CD8-positive, alpha-beta memory T cell (primary cell): ENCODE results near the gene BMPR1B. TPM values are rescaled to one million over a fixed set of nuclear protein-coding genes. Genes with fewer than 3 reads are reported as not detected.

Source experiments
- CTCF ChIA-PET: fragments of 350-600 bp; sonication (Branson Sonifier 250); formaldehyde crosslinking; loops from one replicate; lab custom pipeline; 2021; ENCODE audit warnings: antibody characterized with exemption; lab: Charles Lee
- POLR2A ChIA-PET: fragments of 350-600 bp; sonication (Branson Sonifier 250); formaldehyde crosslinking; loops from one replicate; lab custom pipeline; 2021; ENCODE audit warnings: antibody characterized with exemption; lab: Charles Lee
- DNase-seq, 5 donors: peaks; one replicate each; pipeline versions ENCODE4 v3.0.0 to v3.0.0-alpha.2; 2020 to 2022; ENCODE audit warnings: mixed read lengths in 1 of 5
- H3K27ac ChIP-seq: one replicate; pipeline ENCODE4 v1.7.0; 2013; ENCODE audit warnings: low read depth, mild to moderate bottlenecking, low read length, moderate library complexity
- H3K27me3 ChIP-seq: 2 replicates; pipeline ENCODE4 v1.7.0; 2013; ENCODE audit warnings: low read length, mild to moderate bottlenecking; ENCODE audit not compliant: insufficient read depth, poor library complexity, severe bottlenecking
- H3K36me3 ChIP-seq: 2 replicates; pipeline ENCODE4 v1.7.0; 2013; ENCODE audit warnings: mild to moderate bottlenecking, low read length, moderate library complexity; ENCODE audit not compliant: insufficient read depth
- H3K4me1 ChIP-seq: 2 replicates; pipeline ENCODE4 v1.7.0; 2013; ENCODE audit warnings: mild to moderate bottlenecking, low read length, moderate library complexity; ENCODE audit not compliant: insufficient read depth
- H3K4me3 ChIP-seq: 2 replicates; pipeline ENCODE4 v1.7.0; 2013; ENCODE audit warnings: mild to moderate bottlenecking, low read length
- H3K9me3 ChIP-seq: 2 replicates; pipeline ENCODE4 v1.7.0; 2013; ENCODE audit warnings: mild to moderate bottlenecking, low read length
- H3K27ac Mint-ChIP-seq, 8 donors: one replicate each; pipeline ENCODE4 v1.8.0; 2020 to 2021; ENCODE audit warnings: mixed read lengths in 8 of 8, mild to moderate bottlenecking in 6 of 8, inconsistent platforms in 3 of 8, moderate library complexity in 3 of 8
- H3K27me3 Mint-ChIP-seq, 2 donors: one replicate each; pipeline ENCODE4 v1.8.0; 2020 to 2021; ENCODE audit warnings: mixed read lengths in 2 of 2, mild to moderate bottlenecking in 1 of 2, moderate library complexity in 1 of 2
- H3K36me3 Mint-ChIP-seq, 3 donors: one replicate each; pipeline ENCODE4 v1.8.0; 2020 to 2021; ENCODE audit warnings: mixed read lengths in 3 of 3, inconsistent platforms in 1 of 3, mild to moderate bottlenecking in 1 of 3
- H3K4me1 Mint-ChIP-seq, 3 donors: one replicate each; pipeline ENCODE4 v1.8.0; 2020 to 2021; ENCODE audit warnings: mixed read lengths in 3 of 3, inconsistent platforms in 1 of 3, mild to moderate bottlenecking in 1 of 3
- H3K4me3 Mint-ChIP-seq, 7 donors: one replicate each; pipeline ENCODE4 v1.8.0; 2020 to 2021; ENCODE audit warnings: mixed read lengths in 7 of 7, mild to moderate bottlenecking in 6 of 7, moderate library complexity in 4 of 7, inconsistent platforms in 2 of 7
- H3K9me3 Mint-ChIP-seq, 5 donors: one replicate each; pipeline ENCODE4 v1.8.0; 2020 to 2022; ENCODE audit warnings: mixed read lengths in 5 of 5, mild to moderate bottlenecking in 3 of 5, moderate library complexity in 2 of 5, inconsistent platforms in 1 of 5
- polyA plus RNA-seq: library from polyadenylated mRNA; unstranded; fragments of 300-500 nt; fragmentation: Illumina TruSeq; gene quantifications from one replicate; pipeline ENCODE4 v1.2.3, GENCODE V29; 2021
- total RNA-seq, 2 experiments: library from RNA; stranded (reverse); gene quantifications; one replicate each; pipeline ENCODE4 v1.2.3, GENCODE V29; 2021

Gene BMPR1B
- total and polyA plus RNA-seq, 3 experiments from 2014 or later = 0.14 TPM; not detected in 2

- Mint-ChIP-seq H3K4me1 (peaks cover 7 to 14% (median 13%) of the 10 kb centered on the region in 3 donors), H3K36me3 (no peaks in the 10 kb centered on the region), H3K27me3 (no peaks in the 10 kb centered on the region), H3K9me3 (no peaks in the 10 kb centered on the region), H3K27ac (no peak overlapping the region), H3K4me3 (no peak overlapping the region)
- H3K27me3 ChIP-seq = no peaks in the 10 kb centered on the region
- DNase-seq = no peak
- H3K27ac ChIP-seq = no peak overlapping the region
- H3K4me1 ChIP-seq = peaks cover 14% of the 10 kb centered on the region
- POLR2A ChIA-PET = no interaction called here
- CTCF ChIA-PET = no interaction called here
- H3K4me3 ChIP-seq = no peak overlapping the region
- H3K36me3 ChIP-seq = no peaks in the 10 kb centered on the region
- no peaks in the 10 kb centered on the region for H3K9me3 ChIP-seq
Observed at GRCh38 chr4:95153182-95153581, 395.4 kb downstream of the BMPR1B start.

- H3K36me3 Mint-ChIP-seq = no peaks in the 10 kb centered on the region
- no peaks in the 10 kb centered on the region for H3K36me3 ChIP-seq
- no peaks in the 10 kb centered on the region for H3K9me3 Mint-ChIP-seq
- no peak overlapping the region for H3K4me3 ChIP-seq
- peak in 2 of 5 donors; percentile 33 to 53 for DNase-seq
- peaks cover 3 to 4% of the 10 kb centered on the region in 2 donors for H3K27me3 Mint-ChIP-seq
- H3K4me3 Mint-ChIP-seq = peak overlapping the region in 3 of 7 donors; percentile 1 to 24 (median 13)
- peaks cover 9 to 14% (median 13%) of the 10 kb centered on the region in 3 donors for H3K4me1 Mint-ChIP-seq
- no peak overlapping the region for H3K27ac ChIP-seq
- no peaks in the 10 kb centered on the region for H3K27me3 ChIP-seq
- H3K9me3 ChIP-seq = no peaks in the 10 kb centered on the region
- CTCF ChIA-PET = interaction anchor here (0.7 to 1.2 kb wide), 2 partner anchors 28 to 51 kb away, joined by 3 read pairs; no protein-coding TSS in a partner anchor
- POLR2A ChIA-PET = no interaction called here
- H3K4me1 ChIP-seq = peaks cover 14% of the 10 kb centered on the region
- peak overlapping the region in 5 of 8 donors; percentile 0 to 84 (median 50) for H3K27ac Mint-ChIP-seq
Observed at GRCh38 chr4:95155759-95156451, 398.1 kb downstream of the BMPR1B start.

- H3K4me1 Mint-ChIP-seq = peaks cover 9 to 14% (median 13%) of the 10 kb centered on the region in 3 donors
- peaks cover 3 to 8% of the 10 kb centered on the region in 2 donors for H3K27me3 Mint-ChIP-seq
- Histone ChIP-seq H3K27me3 (no peaks in the 10 kb centered on the region), H3K4me1 (peaks cover 14% of the 10 kb centered on the region), H3K27ac (no peak overlapping the region), H3K36me3 (no peaks in the 10 kb centered on the region), H3K9me3 (no peaks in the 10 kb centered on the region), H3K4me3 (no peak overlapping the region)
- peak overlapping the region in 1 of 7 donors; percentile 24 for H3K4me3 Mint-ChIP-seq
- no peaks in the 10 kb centered on the region for H3K9me3 Mint-ChIP-seq
- no peak for DNase-seq
- ChIA-PET POLR2A (no interaction called here), CTCF (interaction anchor here (0.7 to 1.2 kb wide), 2 partner anchors 28 to 51 kb away, joined by 3 read pairs; no protein-coding TSS in a partner anchor)
- no peaks in the 10 kb centered on the region for H3K36me3 Mint-ChIP-seq
- peak overlapping the region in 4 of 8 donors; percentile 0 to 77 (median 39) for H3K27ac Mint-ChIP-seq
Observed at GRCh38 chr4:95156452-95156765, 398.7 kb downstream of the BMPR1B start.

- H3K27me3 ChIP-seq = no peaks in the 10 kb centered on the region
- H3K27ac Mint-ChIP-seq = no peak overlapping the region
- no peaks in the 10 kb centered on the region for H3K9me3 Mint-ChIP-seq
- no peak for DNase-seq
- no peaks in the 10 kb centered on the region for H3K9me3 ChIP-seq
- ChIA-PET POLR2A (no interaction called here), CTCF (no interaction called here)
- H3K27me3 Mint-ChIP-seq = peaks cover 3 to 8% of the 10 kb centered on the region in 2 donors
- H3K36me3 Mint-ChIP-seq = no peaks in the 10 kb centered on the region
- peaks cover 14% of the 10 kb centered on the region for H3K4me1 ChIP-seq
- H3K36me3 ChIP-seq = no peaks in the 10 kb centered on the region
- no peak overlapping the region for H3K27ac ChIP-seq
- H3K4me3 Mint-ChIP-seq = no peak overlapping the region
- H3K4me3 ChIP-seq = no peak overlapping the region
- H3K4me1 Mint-ChIP-seq = peaks cover 9 to 14% (median 13%) of the 10 kb centered on the region in 3 donors
Observed at GRCh38 chr4:95157596-95157995, 399.8 kb downstream of the BMPR1B start.

GRCh38 chr4:95158045-95158444 lies 400.3 kb downstream of the BMPR1B start:
- H3K36me3 Mint-ChIP-seq = no peaks in the 10 kb centered on the region
- Histone ChIP-seq H3K36me3 (no peaks in the 10 kb centered on the region), H3K9me3 (no peaks in the 10 kb centered on the region), H3K4me3 (no peak overlapping the region), H3K4me1 (peaks cover 14% of the 10 kb centered on the region), H3K27me3 (no peaks in the 10 kb centered on the region), H3K27ac (no peak overlapping the region)
- H3K9me3 Mint-ChIP-seq = no peaks in the 10 kb centered on the region
- peaks cover 3 to 8% of the 10 kb centered on the region in 2 donors for H3K27me3 Mint-ChIP-seq
- no peak overlapping the region for H3K27ac Mint-ChIP-seq
- DNase-seq = no peak
- CTCF ChIA-PET = no interaction called here
- H3K4me1 Mint-ChIP-seq = peaks cover 9 to 14% (median 13%) of the 10 kb centered on the region in 3 donors
- no peak overlapping the region for H3K4me3 Mint-ChIP-seq
- POLR2A ChIA-PET = no interaction called here

- ChIA-PET CTCF (no interaction called here), POLR2A (no interaction called here)
- H3K9me3 Mint-ChIP-seq = no peaks in the 10 kb centered on the region
- Histone ChIP-seq H3K4me3 (no peak overlapping the region), H3K36me3 (no peaks in the 10 kb centered on the region), H3K27ac (no peak overlapping the region), H3K9me3 (no peaks in the 10 kb centered on the region), H3K27me3 (no peaks in the 10 kb centered on the region), H3K4me1 (peaks cover 14% of the 10 kb centered on the region)
- H3K27me3 Mint-ChIP-seq = peaks cover 5 to 8% of the 10 kb centered on the region in 2 donors
- H3K36me3 Mint-ChIP-seq = no peaks in the 10 kb centered on the region
- H3K4me1 Mint-ChIP-seq = peaks cover 9 to 14% (median 13%) of the 10 kb centered on the region in 3 donors
- no peak overlapping the region for H3K4me3 Mint-ChIP-seq
- H3K27ac Mint-ChIP-seq = no peak overlapping the region
- DNase-seq = no peak
Observed at GRCh38 chr4:95158626-95159025, 400.9 kb downstream of the BMPR1B start.

GRCh38 chr4:95159384-95159783 lies 401.6 kb downstream of the BMPR1B start:
- H3K4me1 Mint-ChIP-seq = peaks cover 9 to 14% (median 13%) of the 10 kb centered on the region in 3 donors
- Histone ChIP-seq H3K9me3 (no peaks in the 10 kb centered on the region), H3K27me3 (no peaks in the 10 kb centered on the region), H3K4me3 (no peak overlapping the region), H3K4me1 (peaks cover 14% of the 10 kb centered on the region), H3K36me3 (no peaks in the 10 kb centered on the region), H3K27ac (no peak overlapping the region)
- POLR2A ChIA-PET = no interaction called here
- no peak overlapping the region for H3K4me3 Mint-ChIP-seq
- CTCF ChIA-PET = no interaction called here
- H3K9me3 Mint-ChIP-seq = no peaks in the 10 kb centered on the region
- no peak for DNase-seq
- no peaks in the 10 kb centered on the region for H3K36me3 Mint-ChIP-seq
- H3K27me3 Mint-ChIP-seq = peaks cover 5 to 8% of the 10 kb centered on the region in 2 donors
- no peak overlapping the region for H3K27ac Mint-ChIP-seq

- H3K9me3 ChIP-seq = no peaks in the 10 kb centered on the region
- H3K27me3 ChIP-seq = no peaks in the 10 kb centered on the region
- no peaks in the 10 kb centered on the region for H3K36me3 Mint-ChIP-seq
- H3K9me3 Mint-ChIP-seq = no peaks in the 10 kb centered on the region
- CTCF ChIA-PET = no interaction called here
- no peaks in the 10 kb centered on the region for H3K36me3 ChIP-seq
- POLR2A ChIA-PET = no interaction called here
- H3K27ac ChIP-seq = no peak overlapping the region
- no peaks in the 10 kb centered on the region for H3K4me1 ChIP-seq
- no peak for DNase-seq
- no peak overlapping the region for H3K4me3 ChIP-seq
- peak overlapping the region in 1 of 8 donors; percentile 63 for H3K27ac Mint-ChIP-seq
- H3K27me3 Mint-ChIP-seq = peaks cover 5 to 12% of the 10 kb centered on the region in 2 donors
- H3K4me1 Mint-ChIP-seq = peaks cover 0 to 4% (median 2%) of the 10 kb centered on the region in 3 donors
- H3K4me3 Mint-ChIP-seq = no peak overlapping the region
Observed at GRCh38 chr4:95161781-95162469, 404.2 kb downstream of the BMPR1B start.
